Muscle of leg (tissue), 11 donors: ENCODE data around the gene PCGF6. TPM values are rescaled to one million over a fixed set of nuclear protein-coding genes. Genes with fewer than 3 reads are reported as not detected.

Experiments
- DNase-seq: peaks from one replicate; pipeline ENCODE4 v3.0.0; 2013
- H3K27ac ChIP-seq: one replicate; pipeline ENCODE4 v1.5.1; 2013; ENCODE audit warnings: mild to moderate bottlenecking, low read length, control low read depth
- H3K27me3 ChIP-seq: one replicate; pipeline ENCODE4 v1.6.1; 2013; ENCODE audit warnings: low read length; ENCODE audit not compliant: control insufficient read depth, insufficient read depth
- H3K36me3 ChIP-seq: one replicate; pipeline ENCODE4 v1.6.1; 2013; ENCODE audit warnings: low read length; ENCODE audit not compliant: control insufficient read depth, insufficient read depth
- H3K4me1 ChIP-seq: one replicate; pipeline ENCODE4 v1.6.1; 2013; ENCODE audit warnings: low read length; ENCODE audit not compliant: control insufficient read depth, insufficient read depth
- H3K4me3 ChIP-seq: one replicate; pipeline ENCODE4 v1.5.1; 2013; ENCODE audit warnings: low read length, control low read depth
- H3K9me3 ChIP-seq: replicated peaks from 2 replicates; pipeline ENCODE4 v1.6.1; 2013; ENCODE audit warnings: low read depth, low read length; ENCODE audit not compliant: control insufficient read depth
- WGBS: methylation state at CpG from one replicate; pipeline ENCODE4 v1.1.5; 2013; ENCODE audit warnings: missing lambda C conversion rate; ENCODE audit not compliant: insufficient coverage; 5-methylcytosine and 5-hydroxymethylcytosine counted together
- polyA plus RNA-seq, 8 donors: library from polyadenylated mRNA; unstranded; fragments of 120-200 nt; gene quantifications; one replicate each; pipeline versions ENCODE4 v1.2.1 to v1.2.3, GENCODE V29; 2013; ENCODE audit warnings: inconsistent platforms in 1 of 8, low replicate concordance in 1 of 8; ENCODE audit not compliant: insufficient read length in 8 of 8, insufficient read depth in 1 of 8
- total RNA-seq: library from RNA; stranded (reverse); fragments of 120-200 nt; gene quantifications from one replicate; pipeline ENCODE4 v1.2.4, GENCODE V29; 2013

The PCGF6 gene
- total and polyA plus RNA-seq, 9 donors: 7.6 to 9.8 (median 9.1) TPM

GRCh38 chr10:103333934-103334520 lies 16.9 kb downstream of the PCGF6 start:
- Histone ChIP-seq H3K27ac (no peak overlapping the region), H3K36me3 (peaks cover 29% of the 10 kb centered on the region), H3K4me1 (no peaks in the 10 kb centered on the region), H3K27me3 (no peaks in the 10 kb centered on the region), H3K9me3 (no peaks in the 10 kb centered on the region), H3K4me3 (no peak overlapping the region)
- DNase-seq: peak; percentile 26
- WGBS: no CpG with 5 or more reads among the region's 2 CpGs

- Histone ChIP-seq H3K9me3 (no peaks in the 10 kb centered on the region), H3K27ac (no peak overlapping the region), H3K4me1 (no peaks in the 10 kb centered on the region), H3K27me3 (no peaks in the 10 kb centered on the region), H3K36me3 (peaks cover 40% of the 10 kb centered on the region), H3K4me3 (no peak overlapping the region)
- WGBS: no CpG with 5 or more reads among the region's 7 CpGs
- DNase-seq: no peak
Measured at GRCh38 chr10:103327906-103328305, 23.0 kb downstream of the PCGF6 start.

GRCh38 chr10:103316087-103316486 lies 34.9 kb downstream of the PCGF6 start:
- H3K27me3 ChIP-seq: no peaks in the 10 kb centered on the region
- H3K36me3 ChIP-seq: peaks cover 25% of the 10 kb centered on the region
- H3K27ac ChIP-seq: no peak overlapping the region
- no peak overlapping the region for H3K4me3 ChIP-seq
- no peaks in the 10 kb centered on the region for H3K9me3 ChIP-seq
- no peaks in the 10 kb centered on the region for H3K4me1 ChIP-seq
- no peak for DNase-seq

- Histone ChIP-seq H3K27ac (no peak overlapping the region), H3K4me1 (no peaks in the 10 kb centered on the region), H3K27me3 (no peaks in the 10 kb centered on the region), H3K9me3 (no peaks in the 10 kb centered on the region), H3K36me3 (peaks cover 49% of the 10 kb centered on the region), H3K4me3 (no peak overlapping the region)
- DNase-seq: no peak
- no CpG with 5 or more reads among the region's 1 CpG for WGBS
Measured at GRCh38 chr10:103310197-103310596, 40.7 kb downstream of the PCGF6 start.

- H3K4me3 ChIP-seq: no peak overlapping the region
- no peak overlapping the region for H3K27ac ChIP-seq
- H3K4me1 ChIP-seq: no peaks in the 10 kb centered on the region
- H3K36me3 ChIP-seq: peaks cover 49% of the 10 kb centered on the region
- H3K27me3 ChIP-seq: no peaks in the 10 kb centered on the region
- H3K9me3 ChIP-seq: no peaks in the 10 kb centered on the region
- WGBS: 87% methylated on average over 4 of the region's 5 CpGs
- DNase-seq: no peak
Measured at GRCh38 chr10:103307594-103307993, 43.3 kb downstream of the PCGF6 start.

GRCh38 chr10:103295374-103296015 lies 55.4 kb downstream of the PCGF6 start:
- H3K9me3 ChIP-seq: no peaks in the 10 kb centered on the region
- no peaks in the 10 kb centered on the region for H3K27me3 ChIP-seq
- no peak for DNase-seq
- no peaks in the 10 kb centered on the region for H3K4me1 ChIP-seq
- H3K36me3 ChIP-seq: no peaks in the 10 kb centered on the region
- no peak overlapping the region for H3K4me3 ChIP-seq
- H3K27ac ChIP-seq: no peak overlapping the region
- WGBS: no CpG with 5 or more reads among the region's 2 CpGs

GRCh38 chr10:103291588-103291987 lies 59.4 kb downstream of the PCGF6 start:
- Histone ChIP-seq H3K4me3 (no peak overlapping the region), H3K27me3 (peaks cover 8% of the 10 kb centered on the region), H3K27ac (no peak overlapping the region), H3K4me1 (no peaks in the 10 kb centered on the region), H3K9me3 (no peaks in the 10 kb centered on the region), H3K36me3 (no peaks in the 10 kb centered on the region)
- WGBS: 75% methylated on average over 1 of the region's 4 CpGs
- no peak for DNase-seq

GRCh38 chr10:103287992-103288391 lies 62.9 kb downstream of the PCGF6 start:
- H3K36me3 ChIP-seq: no peaks in the 10 kb centered on the region
- WGBS: no CpG with 5 or more reads among the region's 5 CpGs
- no peaks in the 10 kb centered on the region for H3K9me3 ChIP-seq
- no peak overlapping the region for H3K27ac ChIP-seq
- no peaks in the 10 kb centered on the region for H3K4me1 ChIP-seq
- peaks cover 8% of the 10 kb centered on the region for H3K27me3 ChIP-seq
- no peak for DNase-seq
- no peak overlapping the region for H3K4me3 ChIP-seq

GRCh38 chr10:103284170-103284569 lies 66.8 kb downstream of the PCGF6 start:
- WGBS: no CpG with 5 or more reads among the region's 11 CpGs

GRCh38 chr10:103282961-103283360 lies 68.0 kb downstream of the PCGF6 start:
- Histone ChIP-seq H3K27me3 (peaks cover 20% of the 10 kb centered on the region), H3K9me3 (no peaks in the 10 kb centered on the region), H3K36me3 (no peaks in the 10 kb centered on the region), H3K4me1 (peaks cover 5% of the 10 kb centered on the region), H3K27ac (no peak overlapping the region), H3K4me3 (no peak overlapping the region)
- no peak for DNase-seq
- WGBS: no CpG with 5 or more reads among the region's 1 CpG

More at GRCh38 chr10:103284170-103284569, 66.8 kb downstream of the PCGF6 start:
- no peaks in the 10 kb centered on the region for H3K36me3 ChIP-seq
- H3K4me1 ChIP-seq: peaks cover 5% of the 10 kb centered on the region
- no peak for DNase-seq
- H3K27me3 ChIP-seq: peaks cover 12% of the 10 kb centered on the region
- no peak overlapping the region for H3K27ac ChIP-seq
- H3K4me3 ChIP-seq: no peak overlapping the region
- no peaks in the 10 kb centered on the region for H3K9me3 ChIP-seq
